ENCODE results near the gene FGGY.
"Not testable (repeated sequence)": the region's sequence is repeated elsewhere in the genome, so short reads cannot be mapped to it uniquely, and the experiment has no call there.

The FGGY gene

DNA sequence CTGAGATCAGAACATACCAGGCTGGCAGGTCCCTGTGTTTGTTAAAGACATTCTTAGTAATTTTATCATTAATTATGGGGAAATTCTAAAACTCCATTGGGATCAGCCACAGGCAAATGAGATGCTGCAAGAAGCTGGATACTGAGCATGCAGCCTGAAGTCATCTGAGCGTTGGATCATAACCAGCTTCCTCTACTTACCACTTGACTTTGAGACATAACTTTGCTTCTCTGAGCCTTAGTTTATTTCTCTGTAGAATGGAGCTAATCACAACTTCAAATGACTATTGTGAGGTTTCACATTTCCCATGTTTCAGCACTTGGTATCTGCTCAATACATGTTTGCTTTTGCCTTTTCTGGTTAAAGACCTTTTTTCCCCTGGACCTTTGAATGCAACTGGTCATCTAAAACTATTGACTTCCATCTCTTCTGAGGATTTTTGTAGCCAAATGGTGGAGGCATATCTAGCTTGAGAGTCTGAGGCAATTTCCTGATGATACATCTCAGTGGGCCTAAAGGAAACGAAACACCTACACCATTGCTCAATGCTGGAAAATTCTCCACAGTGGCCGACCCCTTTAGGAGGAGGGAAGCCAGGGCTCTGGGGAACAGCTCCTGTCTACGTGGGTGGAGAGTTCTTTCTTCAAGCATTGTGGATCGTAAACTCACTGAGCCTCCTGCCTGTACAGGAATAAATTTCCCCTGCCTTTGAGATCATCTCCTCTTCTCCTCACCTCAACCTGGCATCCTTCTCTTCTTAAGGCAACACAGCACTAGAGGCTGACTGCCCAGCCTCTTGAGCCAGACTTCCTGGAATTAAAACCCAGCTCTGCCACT lies 408.8 kb downstream of the FGGY start:
- no peak for DNase-seq (ENCODE audit: low read depth, low spot score)
- POLR2A ChIA-PET, result interaction anchor here (0.9 kb wide), 2 partner anchors 25 to 922 kb away, joined by 3 read pairs; partner anchors contain the start of gene JUN
- CTCF ChIA-PET, result interaction anchor here (1.1 to 7.6 kb wide), 5 partner anchors 9 to 242 kb away, joined by 3 to 50 read pairs (median 5); no protein-coding TSS in a partner anchor
- TF ChIP-seq, protein P1, sequence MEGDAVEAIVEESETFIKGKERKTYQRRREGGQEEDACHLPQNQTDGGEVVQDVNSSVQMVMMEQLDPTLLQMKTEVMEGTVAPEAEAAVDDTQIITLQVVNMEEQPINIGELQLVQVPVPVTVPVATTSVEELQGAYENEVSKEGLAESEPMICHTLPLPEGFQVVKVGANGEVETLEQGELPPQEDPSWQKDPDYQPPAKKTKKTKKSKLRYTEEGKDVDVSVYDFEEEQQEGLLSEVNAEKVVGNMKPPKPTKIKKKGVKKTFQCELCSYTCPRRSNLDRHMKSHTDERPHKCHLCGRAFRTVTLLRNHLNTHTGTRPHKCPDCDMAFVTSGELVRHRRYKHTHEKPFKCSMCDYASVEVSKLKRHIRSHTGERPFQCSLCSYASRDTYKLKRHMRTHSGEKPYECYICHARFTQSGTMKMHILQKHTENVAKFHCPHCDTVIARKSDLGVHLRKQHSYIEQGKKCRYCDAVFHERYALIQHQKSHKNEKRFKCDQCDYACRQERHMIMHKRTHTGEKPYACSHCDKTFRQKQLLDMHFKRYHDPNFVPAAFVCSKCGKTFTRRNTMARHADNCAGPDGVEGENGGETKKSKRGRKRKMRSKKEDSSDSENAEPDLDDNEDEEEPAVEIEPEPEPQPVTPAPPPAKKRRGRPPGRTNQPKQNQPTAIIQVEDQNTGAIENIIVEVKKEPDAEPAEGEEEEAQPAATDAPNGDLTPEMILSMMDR (IDR thresholded peaks at IDR 0.05; ENCODE audit: insufficient read depth, low read length, missing control alignments), result no peak
- H3K4me3 ChIP-seq (ENCODE audit: low read depth, low read length), result no peak overlapping the region

DNA sequence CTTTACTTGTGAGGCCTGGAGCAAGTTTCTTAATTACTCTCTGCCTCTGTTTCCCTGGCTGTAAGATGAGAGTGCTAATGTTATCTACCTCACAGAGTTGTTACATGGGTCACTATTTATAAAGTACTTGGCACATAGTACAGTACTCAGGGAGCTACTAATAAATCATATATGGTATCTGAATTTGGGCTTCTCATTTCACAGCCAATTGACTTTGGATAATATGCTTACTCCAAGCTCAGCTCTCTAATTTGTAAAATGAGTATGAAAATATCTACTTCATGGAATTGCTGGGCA lies 409.4 kb downstream of the FGGY start:
- ChIA-PET POLR2A (interaction anchor here (1.4 kb wide), 1 partner anchor 922 kb away, joined by 5 read pairs; the partner anchor contains the start of gene JUN), CTCF (interaction anchor here (1.1 to 7.6 kb wide), 5 partner anchors 8 to 241 kb away, joined by 3 to 50 read pairs (median 5); no protein-coding TSS in a partner anchor)
- no peak overlapping the region for H3K4me3 ChIP-seq (ENCODE audit: low read depth, low read length)

DNA sequence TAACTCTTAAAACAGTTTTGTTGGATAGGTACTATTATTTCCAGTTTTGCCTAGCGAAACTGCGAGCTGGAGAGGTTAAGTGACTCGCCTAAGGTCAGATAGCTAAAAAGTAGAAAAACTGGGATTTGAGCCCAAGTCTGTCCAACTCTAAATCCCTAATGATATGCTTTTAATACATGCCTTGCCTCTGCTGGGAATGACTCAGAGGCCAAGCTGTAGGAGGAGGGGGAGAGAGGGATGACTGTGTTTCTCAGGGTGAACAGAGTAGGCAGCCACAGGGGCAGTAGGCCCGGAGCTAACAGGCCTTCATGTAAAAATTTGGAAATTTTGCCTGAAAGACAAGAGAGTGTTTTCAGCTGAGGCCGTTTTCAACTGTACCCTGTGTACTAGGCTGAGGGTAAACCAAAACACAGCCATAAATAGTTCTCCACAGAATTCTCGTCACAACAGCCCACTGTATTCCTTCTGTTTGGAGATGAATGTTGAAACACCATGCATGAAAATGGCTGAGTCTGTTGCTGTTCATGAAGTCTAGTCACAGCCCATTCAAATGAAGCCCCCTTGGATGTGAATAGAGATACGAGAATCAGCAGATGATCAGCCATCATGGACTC lies 410.4 kb downstream of the FGGY start:
- DNase-seq (ENCODE audit: low read depth, low spot score), result peak; percentile 85
- ChIA-PET CTCF (interaction anchor here (7.6 kb wide), 1 partner anchor 53 kb away, joined by 50 read pairs; no protein-coding TSS in a partner anchor), POLR2A (interaction anchor here (1.2 to 1.4 kb wide), 2 partner anchors 23 to 923 kb away, joined by 5 to 6 read pairs; partner anchors contain the start of gene JUN)
- TF ChIP-seq, protein P1 (IDR thresholded peaks at IDR 0.05; ENCODE audit: insufficient read depth, low read length, missing control alignments), result no peak
- no peak overlapping the region for H3K4me3 ChIP-seq (ENCODE audit: low read depth, low read length)

More for the DNA sequence above, 409.4 kb downstream of the FGGY start:
- TF ChIP-seq, protein P1 (IDR thresholded peaks at IDR 0.05; ENCODE audit: insufficient read depth, low read length, missing control alignments), result no peak
- no peak for DNase-seq (ENCODE audit: low read depth, low spot score)

DNA sequence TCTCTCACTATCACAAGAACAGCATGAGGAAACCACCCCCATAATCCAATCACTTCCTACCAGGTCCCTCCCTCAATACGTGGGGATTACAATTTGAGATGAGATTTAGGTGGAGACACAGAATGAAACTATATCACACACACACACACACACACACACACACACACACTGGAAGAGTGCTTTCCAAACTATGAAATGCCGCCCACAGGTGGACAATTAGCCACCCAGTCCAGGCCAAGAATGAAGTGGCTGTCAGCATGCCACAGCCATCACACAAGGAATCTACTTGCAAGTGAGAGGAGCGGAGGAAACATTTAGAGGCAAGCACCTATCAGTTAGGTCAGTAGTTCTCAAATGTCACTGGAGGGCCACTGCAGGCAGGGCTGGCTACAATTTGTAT lies 412.4 kb downstream of the FGGY start:
- TF ChIP-seq, protein P1 (IDR thresholded peaks at IDR 0.05; ENCODE audit: insufficient read depth, low read length, missing control alignments), result no peak
- no peak overlapping the region for H3K4me3 ChIP-seq (ENCODE audit: low read depth, low read length)
- ChIA-PET POLR2A (no interaction called here), CTCF (no interaction called here)
- DNase-seq (ENCODE audit: low read depth, low spot score), result no peak

DNA sequence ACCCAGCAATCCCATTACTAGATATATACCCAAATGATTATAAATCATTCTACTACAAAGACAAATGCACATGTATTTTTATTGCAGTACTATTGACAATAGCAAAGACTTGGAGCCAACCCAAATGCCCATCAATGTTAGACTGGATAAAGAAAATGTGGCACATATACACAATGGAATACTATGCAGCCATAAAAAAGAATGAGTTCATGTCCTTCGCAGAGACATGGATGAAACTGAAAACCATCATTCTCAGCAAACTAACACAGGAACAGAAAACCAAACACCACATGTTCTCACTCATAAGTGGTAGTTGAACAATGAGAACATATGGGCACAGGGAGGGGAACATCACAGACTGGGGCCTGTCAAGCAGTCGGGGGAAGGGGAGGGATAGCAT lies 414.0 kb downstream of the FGGY start:
- H3K4me3 ChIP-seq (ENCODE audit: low read depth, low read length); POLR2A ChIA-PET; CTCF ChIA-PET; DNase-seq (ENCODE audit: low read depth, low spot score): not testable (repeated sequence)

DNA sequence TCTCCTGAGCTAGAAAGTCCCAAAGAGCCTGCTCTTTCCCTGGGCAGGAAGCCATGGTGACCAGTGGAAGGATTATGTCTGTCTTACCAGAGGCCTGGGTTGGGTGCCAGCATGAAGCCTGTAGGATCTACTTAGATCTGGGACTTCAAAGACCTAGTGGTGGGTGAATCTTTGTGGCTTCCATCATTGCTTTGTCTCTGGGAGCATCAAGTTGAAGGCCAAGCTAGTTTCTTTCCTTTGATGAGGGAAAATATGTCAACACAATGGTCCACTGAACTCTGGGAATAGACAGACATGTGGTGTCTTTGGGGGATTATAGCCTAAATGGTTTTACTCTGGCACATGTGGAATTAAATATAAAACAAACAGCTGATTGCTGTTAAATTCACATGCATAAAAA lies 417.3 kb downstream of the FGGY start:
- H3K4me3 ChIP-seq (ENCODE audit: low read depth, low read length), result no peak overlapping the region
- ChIA-PET CTCF (interaction anchor here (0.6 to 1.9 kb wide), 3 partner anchors 9 to 1062 kb away, joined by 3 to 8 read pairs (median 3); no protein-coding TSS in a partner anchor), POLR2A (no interaction called here)
- DNase-seq (ENCODE audit: low read depth, low spot score), result no peak
- TF ChIP-seq, protein P1 (IDR thresholded peaks at IDR 0.05; ENCODE audit: insufficient read depth, low read length, missing control alignments), result no peak

Measured in AG04449 (cell line).